Breast epithelium (tissue), 4 donors: Measurements from ENCODE around the gene METTL24. TPM values are rescaled to one million over a fixed set of nuclear protein-coding genes. Genes with fewer than 3 reads are reported as not detected.
"Not testable (repeated sequence)": the region's sequence is repeated elsewhere in the genome, so short reads cannot be mapped to it uniquely, and the experiment has no call there.

Experiments used
- DNase-seq, 2 donors: peaks; one replicate each; pipeline ENCODE4 v3.0.0-alpha.2; 2019; ENCODE audit warnings: low spot score in 2 of 2
- H3K27ac ChIP-seq, 2 donors: fragments of 200-600 bp; sonication (generic) in 1 of 2; one replicate each; pipeline ENCODE4 v1.5.1; 2016 to 2019; ENCODE audit warnings: mild to moderate bottlenecking in 1 of 2
- H3K27me3 ChIP-seq, 2 donors: fragments of 200-600 bp; sonication (generic) in 1 of 2; one replicate each; pipeline versions ENCODE4 v1.5.1 to v1.6.0; 2017 to 2019; ENCODE audit warnings: control low read depth in 1 of 2, mild to moderate bottlenecking in 1 of 2
- H3K36me3 ChIP-seq: fragments of 200-600 bp; one replicate; pipeline ENCODE4 v1.5.1; 2019
- H3K4me1 ChIP-seq, 2 donors: fragments of 200-600 bp; sonication (generic); one replicate each; pipeline ENCODE4 v1.5.1; 2016 to 2019; ENCODE audit warnings: control low read depth in 1 of 2
- H3K4me3 ChIP-seq, 3 donors: fragments of 200-600 bp; sonication (generic); 1 replicate in 2 of 3; 2 replicates in 1 of 3; pipeline ENCODE4 v1.5.1; 2016 to 2019; ENCODE audit warnings: mild to moderate bottlenecking in 3 of 3, moderate library complexity in 2 of 3
- H3K9me3 ChIP-seq, 2 donors: fragments of 200-600 bp; sonication (generic) in 1 of 2; one replicate each; pipeline ENCODE4 v1.5.1; 2016 to 2019; ENCODE audit warnings: control low read depth in 1 of 2
- CTCF ChIP-seq, 3 donors: fragments of 450-650 bp; IDR thresholded peaks; one replicate each; pipeline ENCODE4 v1.5.1; 2016 to 2017; ENCODE audit warnings: antibody characterized with exemption in 3 of 3, mild to moderate bottlenecking in 3 of 3, moderate library complexity in 3 of 3
- POLR2A ChIP-seq: fragments of 450-650 bp; IDR thresholded peaks from one replicate; pipeline ENCODE4 v1.6.1; 2016; ENCODE audit warnings: antibody characterized with exemption, mild to moderate bottlenecking, moderate library complexity
- POLR2AphosphoS5 ChIP-seq, 3 donors: sonication (generic); formaldehyde crosslinking; IDR thresholded peaks; one replicate each; pipeline ENCODE4 v1.6.1; 2017; ENCODE audit warnings: antibody characterized with exemption in 3 of 3
- intact Hi-C: fragments of 100-400 bp; cut with DNase I; formaldehyde crosslinking; loops from one replicate; pipeline ENCODE4 v1.15.1; 2023; ENCODE audit warnings: low total_unique reads
- total RNA-seq, 3 donors: library from RNA; depleted of rRNA; stranded (reverse); fragments of >200 nt; gene quantifications; one replicate each; pipeline ENCODE4 v1.1.0, GENCODE V29; 2016

The METTL24 gene
- total RNA-seq, 3 donors from 2014 or later = 0.96 to 6.6 (median 3.4) TPM

DNA sequence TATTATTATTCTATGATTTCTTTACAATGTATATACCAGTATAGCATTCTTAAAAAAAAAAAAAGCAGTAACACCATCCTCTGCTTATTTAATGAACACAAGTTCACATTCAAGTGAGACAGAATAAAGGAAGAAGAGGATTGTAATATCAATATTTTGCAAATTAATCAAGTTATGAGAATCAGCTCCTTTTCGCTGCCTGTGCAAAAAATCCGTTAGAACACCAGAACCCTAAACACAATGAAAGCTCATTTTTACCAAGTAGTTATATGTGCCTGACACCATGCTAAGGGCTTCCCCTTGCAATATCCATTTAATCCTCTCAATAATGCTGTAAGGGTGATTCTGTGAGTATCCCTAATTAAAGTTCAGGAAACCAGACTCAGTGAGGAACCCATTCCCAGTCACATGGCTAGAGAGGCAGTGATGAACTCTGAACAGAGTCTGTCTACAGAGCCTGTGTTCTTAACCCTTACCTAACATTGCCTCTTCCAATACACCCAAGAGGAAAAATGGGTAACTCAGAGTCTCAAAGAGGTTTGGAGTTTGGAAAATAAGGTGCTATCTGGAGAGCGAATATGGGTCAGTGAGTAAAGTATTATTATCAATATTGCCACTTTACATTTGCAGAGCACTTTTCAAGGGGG is 111.1 kb downstream of the METTL24 start:
- H3K4me1 ChIP-seq = no peaks in the 10 kb centered on the region
- no peak for DNase-seq
- H3K27me3 ChIP-seq = no peaks in the 10 kb centered on the region
- H3K4me3 ChIP-seq = no peak overlapping the region
- no peaks in the 10 kb centered on the region for H3K36me3 ChIP-seq
- intact Hi-C loops = no loop called here
- H3K9me3 ChIP-seq = no peaks in the 10 kb centered on the region
- TF ChIP-seq CTCF (IDR thresholded peaks at IDR 0.05) (no peak), POLR2A (no peak), POLR2AphosphoS5 (IDR thresholded peaks at IDR 0.05) (no peak)
- no peak overlapping the region for H3K27ac ChIP-seq

DNA sequence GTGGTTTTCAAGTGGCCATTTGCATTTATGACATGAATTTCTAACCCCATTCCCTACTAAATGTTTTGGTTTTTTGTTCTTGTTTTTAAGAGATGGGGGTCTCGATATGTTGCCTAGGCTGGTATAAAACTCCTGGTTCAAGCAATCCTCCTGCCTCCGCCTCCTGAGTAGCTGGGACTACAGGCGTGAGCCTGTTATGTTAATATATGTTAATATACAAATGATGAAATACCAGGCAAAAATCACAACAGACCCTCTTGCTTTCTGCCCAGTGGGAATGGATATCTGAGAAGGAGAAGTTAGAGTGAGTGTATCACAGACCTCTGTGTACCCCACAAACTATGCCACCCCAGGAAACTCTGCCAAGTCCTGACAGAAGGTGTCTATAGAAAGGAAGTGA is 111.8 kb downstream of the METTL24 start:
- no peak for DNase-seq
- Histone ChIP-seq H3K27ac (no peak overlapping the region), H3K4me1 (no peaks in the 10 kb centered on the region), H3K27me3 (no peaks in the 10 kb centered on the region), H3K36me3 (no peaks in the 10 kb centered on the region), H3K9me3 (no peaks in the 10 kb centered on the region), H3K4me3 (no peak overlapping the region)
- TF ChIP-seq POLR2AphosphoS5 (IDR thresholded peaks at IDR 0.05) (no peak), POLR2A (no peak), CTCF (IDR thresholded peaks at IDR 0.05) (no peak)
- intact Hi-C loops = no loop called here

DNA sequence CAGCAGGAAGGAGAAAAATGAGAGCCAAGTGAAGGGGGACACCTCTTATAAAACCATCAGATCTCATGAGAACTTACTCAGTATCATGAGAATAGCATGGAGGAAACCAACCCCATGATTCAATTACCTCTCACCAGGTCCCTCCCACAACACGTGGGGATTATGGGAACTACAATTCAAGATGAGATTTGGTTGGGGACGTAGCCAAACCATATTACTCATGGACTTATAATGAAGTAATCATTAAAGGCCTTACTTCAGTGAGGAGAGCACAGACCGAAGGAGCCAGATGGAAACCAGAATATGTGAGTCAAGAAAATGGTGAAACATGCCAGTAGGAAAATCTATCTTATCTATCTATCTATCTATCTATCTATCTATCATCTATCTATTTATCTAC is 113.5 kb downstream of the METTL24 start:
- H3K4me1 ChIP-seq, H3K36me3 ChIP-seq, H3K27me3 ChIP-seq, DNase-seq, H3K9me3 ChIP-seq, intact Hi-C loops, H3K4me3 ChIP-seq, H3K27ac ChIP-seq: not testable (repeated sequence)

DNA sequence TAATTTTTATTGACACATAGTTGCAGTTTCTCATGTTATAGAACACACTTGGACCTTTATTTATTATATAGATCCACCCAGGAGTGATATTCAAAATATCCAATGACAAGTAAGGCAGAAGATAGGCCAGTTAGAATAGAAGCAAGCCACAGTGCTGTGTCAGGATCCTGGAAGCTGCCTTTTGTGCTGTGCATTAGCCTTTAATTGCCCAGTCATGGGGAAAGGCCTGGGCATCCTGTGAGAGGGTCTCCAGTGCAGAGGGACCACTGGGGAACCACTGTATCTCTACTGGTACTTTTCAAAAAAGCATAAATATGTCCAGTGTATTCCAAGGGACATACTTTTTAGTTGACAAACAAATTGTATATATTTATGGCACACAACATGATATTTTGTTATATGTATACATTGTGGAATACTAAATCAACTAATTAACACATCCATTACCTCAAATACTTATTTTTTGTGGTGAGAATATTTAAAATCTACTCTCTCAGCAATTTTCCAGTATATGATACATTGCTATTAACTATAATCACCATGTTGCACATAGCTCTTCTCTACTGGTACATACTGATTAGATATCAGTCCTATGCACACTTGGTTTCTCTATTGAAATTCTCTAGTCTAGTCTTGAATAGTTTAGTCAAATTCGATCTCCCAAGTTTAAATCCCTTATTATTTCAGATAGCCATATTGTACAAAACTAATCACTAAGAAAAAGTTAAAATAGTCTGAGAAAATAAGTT is 118.4 kb downstream of the METTL24 start:
- no peaks in the 10 kb centered on the region for H3K4me1 ChIP-seq
- no peak for DNase-seq
- H3K4me3 ChIP-seq = no peak overlapping the region
- H3K27me3 ChIP-seq = no peaks in the 10 kb centered on the region
- intact Hi-C loops = loop anchor here (10.0 kb wide), 1 partner anchor 445 kb away; no protein-coding TSS in a partner anchor
- H3K9me3 ChIP-seq = no peaks in the 10 kb centered on the region
- H3K36me3 ChIP-seq = no peaks in the 10 kb centered on the region
- H3K27ac ChIP-seq = no peak overlapping the region
- no peak for TF ChIP-seq CTCF (IDR thresholded peaks at IDR 0.05)
- TF ChIP-seq POLR2AphosphoS5 (IDR thresholded peaks at IDR 0.05) = no peak
- no peak for TF ChIP-seq POLR2A

GRCh38 chr6:110236007-110236406 is 122.1 kb downstream of the METTL24 start:
- not testable (repeated sequence) for H3K9me3 ChIP-seq, H3K4me1 ChIP-seq, DNase-seq, H3K27me3 ChIP-seq, H3K27ac ChIP-seq, H3K36me3 ChIP-seq, H3K4me3 ChIP-seq
- intact Hi-C loops = loop anchor here (10.0 kb wide), 1 partner anchor 449 kb away; no protein-coding TSS in a partner anchor

GRCh38 chr6:110233770-110234374 is 124.3 kb downstream of the METTL24 start:
- no peaks in the 10 kb centered on the region for H3K4me1 ChIP-seq

More at GRCh38 chr6:110233770-110234374, 124.3 kb downstream of the METTL24 start:
- Histone ChIP-seq H3K4me3 (no peak overlapping the region), H3K36me3 (no peaks in the 10 kb centered on the region), H3K27ac (no peak overlapping the region), H3K9me3 (no peaks in the 10 kb centered on the region), H3K27me3 (no peaks in the 10 kb centered on the region)
- TF ChIP-seq CTCF (IDR thresholded peaks at IDR 0.05) (no peak), POLR2AphosphoS5 (IDR thresholded peaks at IDR 0.05) (no peak), POLR2A (no peak)
- intact Hi-C loops = loop anchor here (10.0 kb wide), 1 partner anchor 451 kb away; no protein-coding TSS in a partner anchor
- DNase-seq = no peak
